ENCODE measurements around the gene KIAA1671.

- TF ChIP-seq CTCF (IDR thresholded peaks at IDR 0.05) (no peak), POLR2A (IDR thresholded peaks at IDR 0.05) (no peak), POLR2AphosphoS5 (IDR thresholded peaks at IDR 0.05) (no peak), EP300 (IDR thresholded peaks at IDR 0.05; ENCODE audit: low read depth) (no peak)
These were observed 17.2 kb downstream of the KIAA1671 start for GRCh38 chr22:24969560-24970301.

Measured in transverse colon (tissue), 4 donors.